Tibial nerve (tissue), 4 donors: Measurements from ENCODE around the gene CECR2. TPM values are rescaled to one million over a fixed set of nuclear protein-coding genes. Genes with fewer than 3 reads are reported as not detected.

Experiments
- DNase-seq, 2 donors: peaks; one replicate each; pipeline ENCODE4 v3.0.0-alpha.2; 2019; ENCODE audit warnings: low spot score in 2 of 2
- H3K27ac ChIP-seq, 4 donors: fragments of 200-600 bp; sonication (generic) in 3 of 4; one replicate each; pipeline ENCODE4 v1.5.1; 2017 to 2019; ENCODE audit warnings: mild to moderate bottlenecking in 1 of 4
- H3K27me3 ChIP-seq, 2 donors: fragments of 200-600 bp; sonication (generic) in 1 of 2; one replicate each; pipeline versions ENCODE4 v1.5.1 to v1.6.0; 2017 to 2019
- H3K36me3 ChIP-seq, 3 donors: fragments of 200-600 bp; sonication (generic); one replicate each; pipeline ENCODE4 v1.5.1; 2018 to 2019
- H3K4me1 ChIP-seq, 4 donors: fragments of 200-600 bp; sonication (generic) in 3 of 4; one replicate each; pipeline ENCODE4 v1.5.1; 2017 to 2019
- H3K4me3 ChIP-seq, 4 donors: fragments of 200-600 bp; sonication (generic) in 3 of 4; one replicate each; pipeline ENCODE4 v1.5.1; 2017 to 2019; ENCODE audit warnings: mild to moderate bottlenecking in 1 of 4, moderate library complexity in 1 of 4
- H3K9me3 ChIP-seq, 4 donors: fragments of 200-600 bp; sonication (generic) in 3 of 4; one replicate each; pipeline ENCODE4 v1.5.1; 2017 to 2019
- EP300 ChIP-seq, 2 donors: sonication (generic); formaldehyde crosslinking; IDR thresholded peaks; one replicate each; pipeline ENCODE4 v1.6.1; 2017; ENCODE audit warnings: antibody characterized with exemption in 2 of 2, mild to moderate bottlenecking in 1 of 2
- POLR2A ChIP-seq, 2 donors: fragments of 450-650 bp; IDR thresholded peaks; one replicate each; pipeline ENCODE4 v1.6.1; 2017; ENCODE audit warnings: antibody characterized with exemption in 2 of 2, mild to moderate bottlenecking in 2 of 2, moderate library complexity in 2 of 2
- WGBS, 2 donors: methylation state at CpG; one replicate each; pipeline ENCODE4 v1.1.5; 2018; 5-methylcytosine and 5-hydroxymethylcytosine counted together
- total RNA-seq, 4 donors: library from RNA; depleted of rRNA; stranded (reverse); fragments of >200 nt; gene quantifications; one replicate each; pipeline ENCODE4 v1.1.0, GENCODE V29; 2016
- TF ChIP-seq, protein P1 (sequence below), 5 experiments: fragments of 200-600 bp in 3 of 5; fragments of 450-650 bp in 2 of 5; sonication (generic) in 3 of 5; IDR thresholded peaks; one replicate each; pipeline ENCODE4 v1.5.1; 2016 to 2019; ENCODE audit warnings: antibody characterized with exemption in 5 of 5, mild to moderate bottlenecking in 3 of 5, moderate library complexity in 2 of 5

The CECR2 gene
- total RNA-seq, 4 donors from 2014 or later, result 2.4 to 5.1 (median 3.6) TPM

- 72 to 84% methylated on average over 2 of the region's 2 CpGs for WGBS, 2 donors
- TF ChIP-seq EP300 (IDR thresholded peaks at IDR 0.05), result no peak
- TF ChIP-seq, protein P1, sequence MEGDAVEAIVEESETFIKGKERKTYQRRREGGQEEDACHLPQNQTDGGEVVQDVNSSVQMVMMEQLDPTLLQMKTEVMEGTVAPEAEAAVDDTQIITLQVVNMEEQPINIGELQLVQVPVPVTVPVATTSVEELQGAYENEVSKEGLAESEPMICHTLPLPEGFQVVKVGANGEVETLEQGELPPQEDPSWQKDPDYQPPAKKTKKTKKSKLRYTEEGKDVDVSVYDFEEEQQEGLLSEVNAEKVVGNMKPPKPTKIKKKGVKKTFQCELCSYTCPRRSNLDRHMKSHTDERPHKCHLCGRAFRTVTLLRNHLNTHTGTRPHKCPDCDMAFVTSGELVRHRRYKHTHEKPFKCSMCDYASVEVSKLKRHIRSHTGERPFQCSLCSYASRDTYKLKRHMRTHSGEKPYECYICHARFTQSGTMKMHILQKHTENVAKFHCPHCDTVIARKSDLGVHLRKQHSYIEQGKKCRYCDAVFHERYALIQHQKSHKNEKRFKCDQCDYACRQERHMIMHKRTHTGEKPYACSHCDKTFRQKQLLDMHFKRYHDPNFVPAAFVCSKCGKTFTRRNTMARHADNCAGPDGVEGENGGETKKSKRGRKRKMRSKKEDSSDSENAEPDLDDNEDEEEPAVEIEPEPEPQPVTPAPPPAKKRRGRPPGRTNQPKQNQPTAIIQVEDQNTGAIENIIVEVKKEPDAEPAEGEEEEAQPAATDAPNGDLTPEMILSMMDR (IDR thresholded peaks at IDR 0.05), result no peak
- TF ChIP-seq POLR2A (IDR thresholded peaks at IDR 0.05), result no peak
- no peaks in the 10 kb centered on the region for H3K9me3 ChIP-seq
- no peaks in the 10 kb centered on the region for H3K4me1 ChIP-seq
- no peak overlapping the region for H3K27ac ChIP-seq
- no peaks in the 10 kb centered on the region for H3K27me3 ChIP-seq
- no peak overlapping the region for H3K4me3 ChIP-seq
- no peaks in the 10 kb centered on the region for H3K36me3 ChIP-seq
- no peak for DNase-seq
Observed at GRCh38 chr22:17483688-17484372, 114.6 kb downstream of the CECR2 start.

DNA sequence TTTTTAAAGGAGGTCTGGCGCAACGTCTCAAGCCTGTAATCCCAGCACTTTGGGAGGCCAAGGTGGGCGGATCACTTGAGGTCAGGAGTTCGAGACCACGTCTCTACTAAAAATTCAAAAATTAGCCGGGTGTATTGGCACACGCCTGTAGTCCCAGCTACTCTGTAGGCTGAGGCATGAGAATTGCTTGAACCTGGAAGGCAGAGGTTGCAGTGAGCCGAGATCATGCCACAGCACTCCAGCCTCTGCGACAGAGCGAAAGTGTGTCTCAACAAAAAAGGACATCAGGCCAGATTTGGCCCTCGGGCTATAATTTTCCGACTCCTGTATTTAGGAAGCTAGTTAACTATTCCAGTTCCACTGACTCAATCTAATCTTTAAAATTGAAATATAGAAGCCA, 115.3 kb downstream of the CECR2 start:
- WGBS, 2 donors, result 67% methylated on average over 12 of the region's 12 CpGs
- H3K4me3 ChIP-seq, result no peak overlapping the region
- H3K4me1 ChIP-seq, result no peaks in the 10 kb centered on the region
- TF ChIP-seq EP300 (IDR thresholded peaks at IDR 0.05) (no peak), POLR2A (IDR thresholded peaks at IDR 0.05) (no peak)
- TF ChIP-seq, protein P1 (IDR thresholded peaks at IDR 0.05), result no peak
- H3K36me3 ChIP-seq, result no peaks in the 10 kb centered on the region
- H3K27me3 ChIP-seq, result no peaks in the 10 kb centered on the region
- H3K9me3 ChIP-seq, result no peaks in the 10 kb centered on the region
- DNase-seq, result no peak
- no peak overlapping the region for H3K27ac ChIP-seq

GRCh38 chr22:17486313-17486712, 117.1 kb downstream of the CECR2 start:
- no peaks in the 10 kb centered on the region for H3K4me1 ChIP-seq
- TF ChIP-seq POLR2A (IDR thresholded peaks at IDR 0.05) (no peak), EP300 (IDR thresholded peaks at IDR 0.05) (no peak)
- TF ChIP-seq, protein P1 (IDR thresholded peaks at IDR 0.05), result no peak
- no peak for DNase-seq
- no peaks in the 10 kb centered on the region for H3K27me3 ChIP-seq
- H3K4me3 ChIP-seq, result no peak overlapping the region
- no peaks in the 10 kb centered on the region for H3K9me3 ChIP-seq
- H3K36me3 ChIP-seq, result no peaks in the 10 kb centered on the region
- WGBS, 2 donors, result 64 to 67% methylated on average over 9 to 10 of the region's 10 CpGs
- H3K27ac ChIP-seq, result no peak overlapping the region

DNA sequence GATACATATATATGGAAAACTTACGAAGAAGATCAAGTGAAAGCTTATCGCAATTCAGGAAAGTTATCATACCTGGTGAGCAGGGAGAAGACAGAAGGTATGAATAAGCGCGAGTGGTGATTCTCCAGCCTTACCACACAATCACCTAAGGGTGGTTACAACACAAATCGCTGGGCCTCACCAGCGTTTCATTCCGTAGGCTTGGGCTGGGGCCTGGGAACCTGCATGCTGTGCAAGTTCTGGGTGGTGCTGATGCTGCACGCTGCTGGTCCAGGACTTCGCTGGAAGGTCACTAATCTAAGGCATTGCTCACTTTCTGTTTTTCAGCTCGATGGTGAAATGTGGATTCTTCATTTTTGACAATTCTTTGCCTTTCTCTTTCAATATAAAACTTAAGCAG, 117.5 kb downstream of the CECR2 start:
- Histone ChIP-seq H3K27ac (no peak overlapping the region), H3K9me3 (no peaks in the 10 kb centered on the region), H3K36me3 (no peaks in the 10 kb centered on the region), H3K4me1 (no peaks in the 10 kb centered on the region), H3K4me3 (no peak overlapping the region), H3K27me3 (no peaks in the 10 kb centered on the region)
- TF ChIP-seq POLR2A (IDR thresholded peaks at IDR 0.05) (no peak), EP300 (IDR thresholded peaks at IDR 0.05) (no peak)
- TF ChIP-seq, protein P1 (IDR thresholded peaks at IDR 0.05), result no peak
- 91 to 94% methylated on average over 10 of the region's 10 CpGs for WGBS, 2 donors
- DNase-seq, result no peak

- WGBS, 2 donors, result 88 to 95% methylated on average over 6 of the region's 6 CpGs
- H3K27ac ChIP-seq, result no peak overlapping the region
- H3K4me3 ChIP-seq, result no peak overlapping the region
- H3K4me1 ChIP-seq, result peaks cover 0 to 6% (median 0%) of the 10 kb centered on the region in 4 donors
- no peaks in the 10 kb centered on the region for H3K27me3 ChIP-seq
- TF ChIP-seq, protein P1 (IDR thresholded peaks at IDR 0.05), result no peak
- TF ChIP-seq POLR2A (IDR thresholded peaks at IDR 0.05), result no peak
- no peak for TF ChIP-seq EP300 (IDR thresholded peaks at IDR 0.05)
- H3K36me3 ChIP-seq, result no peaks in the 10 kb centered on the region
- no peaks in the 10 kb centered on the region for H3K9me3 ChIP-seq
- no peak for DNase-seq
Observed at GRCh38 chr22:17489101-17489500, 119.8 kb downstream of the CECR2 start.
